GM10847 (cell line): ENCODE results near the gene MLKL.

Experiments used
- POLR2A ChIP-seq: IDR thresholded peaks from 2 replicates; pipeline ENCODE4 v1.6.1; 2011; ENCODE audit not compliant: insufficient read length; ENCODE audit errors: extremely low read depth

MLKL gene

GRCh38 chr16:74720579-74720978 is 19.9 kb upstream of the MLKL start:
- no peak for TF ChIP-seq POLR2A

GRCh38 chr16:74718741-74719610 is 18.3 kb upstream of the MLKL start:
- no peak for TF ChIP-seq POLR2A

- TF ChIP-seq POLR2A = no peak
Observed at GRCh38 chr16:74718140-74718539, 17.5 kb upstream of the MLKL start.

GRCh38 chr16:74717367-74717766 is 16.7 kb upstream of the MLKL start:
- TF ChIP-seq POLR2A = no peak

GRCh38 chr16:74716355-74716754 is 15.7 kb upstream of the MLKL start:
- TF ChIP-seq POLR2A = no peak

GRCh38 chr16:74713876-74714275 is 13.2 kb upstream of the MLKL start:
- TF ChIP-seq POLR2A = no peak

- no peak for TF ChIP-seq POLR2A
Observed at GRCh38 chr16:74713325-74713724, 12.7 kb upstream of the MLKL start.

GRCh38 chr16:74711938-74712337 is 11.3 kb upstream of the MLKL start:
- TF ChIP-seq POLR2A = no peak

- no peak for TF ChIP-seq POLR2A
Observed at GRCh38 chr16:74710401-74710800, 9.7 kb upstream of the MLKL start.

GRCh38 chr16:74709441-74709877 is 8.8 kb upstream of the MLKL start:
- TF ChIP-seq POLR2A = no peak

GRCh38 chr16:74700116-74700437 is 585 bp downstream of the MLKL start:
- no peak for TF ChIP-seq POLR2A

- TF ChIP-seq POLR2A = no peak
Observed at GRCh38 chr16:74699666-74700065, 996 bp downstream of the MLKL start.

- TF ChIP-seq POLR2A = no peak
Observed at GRCh38 chr16:74698222-74698621, 2.4 kb downstream of the MLKL start.

- TF ChIP-seq POLR2A = peak; percentile 35
Observed at GRCh38 chr16:74695450-74696422, 4.9 kb downstream of the MLKL start.

- no peak for TF ChIP-seq POLR2A
Observed at GRCh38 chr16:74691093-74691855, 9.4 kb downstream of the MLKL start.
